GM12878 (cell line): ENCODE data around the gene NCAM1.

Experiments used
- ATF3 ChIP-seq: IDR thresholded peaks from 2 replicates; pipeline ENCODE4 v1.6.1; 2011; ENCODE audit warnings: low read depth, mild to moderate bottlenecking, low read length, moderate library complexity, borderline replicate concordance; ENCODE audit errors: extremely low read depth
- CBFB ChIP-seq: IDR thresholded peaks from 2 replicates; pipeline ENCODE4 v1.6.1; 2016; ENCODE audit warnings: antibody characterized with exemption, low read depth
- CTCF ChIP-seq, 3 experiments: IDR thresholded peaks in 2 of 3; conservative IDR thresholded peaks in 1 of 3; 2 replicates each; pipeline ENCODE4 v1.5.1; 2011; ENCODE audit warnings: low read depth in 3 of 3, low read length in 3 of 3, mild to moderate bottlenecking in 3 of 3, control low read depth in 2 of 3, moderate library complexity in 2 of 3, inconsistent platforms in 1 of 3, mixed read lengths in 1 of 3; ENCODE audit not compliant: control insufficient read depth in 2 of 3, insufficient read depth in 1 of 3; ENCODE audit errors: extremely low read depth in 1 of 3
- EZH2 ChIP-seq: IDR thresholded peaks from 2 replicates; pipeline ENCODE4 v1.6.1; 2012; ENCODE audit warnings: low read depth, mild to moderate bottlenecking, control low read depth, inconsistent platforms, low read length, borderline replicate concordance; ENCODE audit not compliant: control insufficient read depth
- FOS ChIP-seq: IDR thresholded peaks from 3 replicates; pipeline ENCODE4 v1.6.1; 2011; ENCODE audit warnings: borderline replicate concordance; ENCODE audit not compliant: insufficient read length; ENCODE audit errors: extremely low read depth
- IRF4 ChIP-seq: IDR thresholded peaks from 2 replicates; pipeline ENCODE4 v1.6.1; 2011; ENCODE audit warnings: low read depth, low read length
- JUND ChIP-seq: IDR thresholded peaks from 2 replicates; pipeline ENCODE4 v1.6.1; 2012; ENCODE audit warnings: low read depth, mild to moderate bottlenecking, low read length, improper control_type of control experiment, moderate library complexity
- KLF5 ChIP-seq: fragments of 450-650 bp; IDR thresholded peaks from 2 replicates; pipeline ENCODE4 v1.6.1; 2014; ENCODE audit warnings: mild to moderate bottlenecking; ENCODE audit not compliant: partially characterized antibody
- RAD51 ChIP-seq: fragments of 450-650 bp; IDR thresholded peaks from 2 replicates; pipeline ENCODE4 v1.6.1; 2016; ENCODE audit warnings: moderate library complexity, mild to moderate bottlenecking, inconsistent platforms
- RFX5 ChIP-seq: IDR thresholded peaks from 2 replicates; pipeline ENCODE4 v1.6.1; 2011; ENCODE audit warnings: low read depth, low read length, improper control_type of control experiment
- SIN3A ChIP-seq: IDR thresholded peaks from 2 replicates; pipeline ENCODE4 v1.6.1; 2012; ENCODE audit warnings: low read depth, low read length, improper control_type of control experiment
- SREBF2 ChIP-seq: IDR thresholded peaks from 2 replicates; pipeline ENCODE4 v1.6.1; 2012; ENCODE audit warnings: mild to moderate bottlenecking, low read length
- TBL1XR1 ChIP-seq: IDR thresholded peaks from 2 replicates; pipeline ENCODE4 v1.6.1; 2012; ENCODE audit warnings: low read depth, low read length, improper control_type of control experiment

GRCh38 chr11:113193946-113194345, 232.7 kb downstream of the NCAM1 start:
- TF ChIP-seq CTCF (IDR thresholded peaks at IDR 0.05 in 2 of 3, conservative IDR thresholded peaks at IDR 0.05 in 1 of 3; ENCODE audit: control insufficient read depth in 2 of 3, extremely low read depth in 1 of 3, insufficient read depth in 1 of 3, low read depth in 3 of 3, low read length in 3 of 3), result no peak
- TF ChIP-seq SIN3A, result no peak
- TF ChIP-seq FOS, result no peak
- TF ChIP-seq CBFB, result no peak
- no peak for TF ChIP-seq EZH2
- TF ChIP-seq JUND, result no peak
- TF ChIP-seq ATF3, result no peak
- TF ChIP-seq RAD51, result no peak
- TF ChIP-seq SREBF2, result no peak
- TF ChIP-seq RFX5, result no peak
- no peak for TF ChIP-seq TBL1XR1
- no peak for TF ChIP-seq IRF4
- TF ChIP-seq KLF5, result no peak
